Fibroblast of the aortic adventitia (primary cell): ENCODE measurements around the gene ADAMTS14. TPM values are rescaled to one million over a fixed set of nuclear protein-coding genes. Genes with fewer than 3 reads are reported as not detected.

Source experiments
- DNase-seq: peaks from one replicate; pipeline ENCODE4 v3.0.0-alpha.2; 2010; ENCODE audit warnings: low read depth
- H3K4me3 ChIP-seq: 2 replicates; pipeline ENCODE4 v1.5.1; 2011; ENCODE audit warnings: low read depth, mild to moderate bottlenecking, control low read depth, low read length, moderate library complexity
- total RNA-seq: library from RNA; depleted of rRNA; stranded (reverse); fragments of >200 nt; gene quantifications from 2 replicates; pipeline ENCODE4 v1.2.3, GENCODE V29; 2012; ENCODE audit warnings: low replicate concordance
- TF ChIP-seq, protein P1 (sequence below): IDR thresholded peaks from 2 replicates; pipeline ENCODE4 v1.5.1; 2011; ENCODE audit warnings: mild to moderate bottlenecking, low read length, control low read depth, inconsistent platforms; ENCODE audit not compliant: insufficient read depth

The ADAMTS14 gene
- total RNA-seq, 1 donor: 5.3 TPM

- DNase-seq: peak; percentile 17
- H3K4me3 ChIP-seq: no peak overlapping the region
- TF ChIP-seq, protein P1, sequence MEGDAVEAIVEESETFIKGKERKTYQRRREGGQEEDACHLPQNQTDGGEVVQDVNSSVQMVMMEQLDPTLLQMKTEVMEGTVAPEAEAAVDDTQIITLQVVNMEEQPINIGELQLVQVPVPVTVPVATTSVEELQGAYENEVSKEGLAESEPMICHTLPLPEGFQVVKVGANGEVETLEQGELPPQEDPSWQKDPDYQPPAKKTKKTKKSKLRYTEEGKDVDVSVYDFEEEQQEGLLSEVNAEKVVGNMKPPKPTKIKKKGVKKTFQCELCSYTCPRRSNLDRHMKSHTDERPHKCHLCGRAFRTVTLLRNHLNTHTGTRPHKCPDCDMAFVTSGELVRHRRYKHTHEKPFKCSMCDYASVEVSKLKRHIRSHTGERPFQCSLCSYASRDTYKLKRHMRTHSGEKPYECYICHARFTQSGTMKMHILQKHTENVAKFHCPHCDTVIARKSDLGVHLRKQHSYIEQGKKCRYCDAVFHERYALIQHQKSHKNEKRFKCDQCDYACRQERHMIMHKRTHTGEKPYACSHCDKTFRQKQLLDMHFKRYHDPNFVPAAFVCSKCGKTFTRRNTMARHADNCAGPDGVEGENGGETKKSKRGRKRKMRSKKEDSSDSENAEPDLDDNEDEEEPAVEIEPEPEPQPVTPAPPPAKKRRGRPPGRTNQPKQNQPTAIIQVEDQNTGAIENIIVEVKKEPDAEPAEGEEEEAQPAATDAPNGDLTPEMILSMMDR: no peak
These were observed 3.8 kb upstream of the ADAMTS14 start for GRCh38 chr10:70668454-70668970.

- TF ChIP-seq, protein P1: no peak
- H3K4me3 ChIP-seq: no peak overlapping the region
- DNase-seq: no peak
These were observed 3.3 kb upstream of the ADAMTS14 start for GRCh38 chr10:70669015-70669414.

DNA sequence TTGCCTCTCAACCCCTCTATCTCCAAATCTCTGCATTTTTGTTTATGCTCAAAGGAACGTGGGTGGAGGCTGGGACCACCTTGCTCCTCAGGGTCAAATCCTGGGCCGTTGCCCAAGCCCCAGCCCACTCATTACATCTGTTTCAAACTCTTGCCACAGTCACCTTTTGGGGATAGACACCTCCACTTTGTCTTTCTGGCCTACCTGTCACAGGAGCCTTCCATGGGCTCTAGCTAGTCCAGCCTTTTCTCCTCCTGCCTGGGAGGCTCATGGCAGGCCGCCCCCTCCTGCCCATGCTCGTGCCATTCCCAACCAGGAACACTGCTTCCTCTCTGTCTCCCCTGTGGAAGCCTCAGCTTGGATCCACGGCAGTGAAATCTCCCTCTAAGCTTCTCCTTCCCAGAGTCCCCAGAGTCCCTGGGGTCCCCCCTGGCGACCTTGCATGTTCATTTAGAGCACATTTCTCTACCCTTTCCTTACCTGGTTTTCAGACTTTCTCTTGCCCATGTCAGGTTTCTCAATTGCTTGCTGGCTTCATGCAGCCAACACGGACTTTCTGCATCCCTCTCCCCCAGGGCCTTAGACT is 2.5 kb upstream of the ADAMTS14 start:
- TF ChIP-seq, protein P1: no peak
- no peak overlapping the region for H3K4me3 ChIP-seq
- no peak for DNase-seq

- H3K4me3 ChIP-seq: peak overlapping the region; percentile 71
- TF ChIP-seq, protein P1: peak; percentile 43
- peak; percentile 56 for DNase-seq
These were observed 614 bp upstream of the ADAMTS14 start for GRCh38 chr10:70671619-70672164.

- TF ChIP-seq, protein P1: no peak
- DNase-seq: peak; percentile 95
- peak overlapping the region; percentile 71 for H3K4me3 ChIP-seq
These were observed 980 bp downstream of the ADAMTS14 start for GRCh38 chr10:70673043-70673928.

DNA sequence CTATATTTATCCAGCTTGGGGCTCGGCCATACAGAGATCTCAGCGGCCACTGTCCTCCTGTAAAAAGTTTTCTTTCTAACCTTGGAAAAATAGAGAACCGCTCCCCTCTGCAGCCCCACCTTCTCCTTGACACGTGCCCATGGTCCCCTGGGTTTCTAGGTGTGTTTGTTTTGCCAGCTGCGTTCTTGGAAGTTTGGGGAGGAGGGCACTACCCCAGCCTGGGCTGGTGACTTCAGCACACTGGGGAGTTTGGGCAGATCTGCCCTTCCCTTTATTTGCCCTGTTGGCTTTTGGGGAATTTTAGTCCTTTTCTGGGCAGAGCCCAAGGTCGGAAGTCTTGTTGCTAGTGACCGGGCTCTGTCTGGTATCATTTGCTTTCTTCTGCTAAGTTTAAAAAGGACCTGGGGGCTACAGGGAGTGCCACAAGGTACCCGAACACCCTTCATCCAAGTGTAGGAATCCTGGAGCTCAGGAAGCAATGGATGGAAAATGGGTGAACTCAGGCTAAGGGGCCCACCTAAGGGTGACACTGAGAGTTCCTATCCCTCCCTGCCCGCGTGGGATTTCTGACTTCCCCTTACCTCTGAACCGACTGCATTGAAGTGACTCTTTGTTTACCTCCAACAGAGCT is 1.7 kb downstream of the ADAMTS14 start:
- TF ChIP-seq, protein P1: no peak
- peak overlapping the region; percentile 39 for H3K4me3 ChIP-seq

More for the DNA sequence above, 1.7 kb downstream of the ADAMTS14 start:
- DNase-seq: no peak
